Neuronal stem cell (in vitro differentiated cells): ENCODE measurements around the gene CXCL12.

Source experiments
- DNase-seq: peaks from one replicate; pipeline ENCODE4 v3.0.0-alpha.2; 2013; ENCODE audit warnings: low spot score
- H2AFZ ChIP-seq: one replicate; pipeline ENCODE4 v1.6.1; 2013; ENCODE audit warnings: mild to moderate bottlenecking, low read length, inconsistent platforms
- H2AK5ac ChIP-seq: 2 replicates; pipeline ENCODE4 v1.6.1; 2013; ENCODE audit warnings: low read depth, mild to moderate bottlenecking, inconsistent platforms, low read length, moderate library complexity, mixed read lengths
- H2BK120ac ChIP-seq: 2 replicates; pipeline ENCODE4 v1.6.1; 2013; ENCODE audit warnings: low read depth, mild to moderate bottlenecking, inconsistent platforms, low read length, moderate library complexity, mixed read lengths
- H2BK12ac ChIP-seq: one replicate; pipeline ENCODE4 v1.6.1; 2013; ENCODE audit warnings: low read length, inconsistent platforms
- H2BK15ac ChIP-seq: 2 replicates; pipeline ENCODE4 v1.6.1; 2013; ENCODE audit warnings: mild to moderate bottlenecking, low read length, inconsistent platforms, mixed read lengths
- H2BK5ac ChIP-seq: one replicate; pipeline ENCODE4 v1.6.1; 2013; ENCODE audit warnings: inconsistent platforms, mild to moderate bottlenecking, low read length, moderate library complexity
- H3K14ac ChIP-seq: one replicate; pipeline ENCODE4 v1.6.1; 2013; ENCODE audit warnings: low read length, inconsistent platforms
- H3K18ac ChIP-seq: 2 replicates; pipeline ENCODE4 v1.6.1; 2013; ENCODE audit warnings: low read length, inconsistent platforms
- H3K23ac ChIP-seq: 2 replicates; pipeline ENCODE4 v1.6.1; 2013; ENCODE audit warnings: low read depth, mild to moderate bottlenecking, mixed read lengths, low read length, inconsistent platforms; ENCODE audit not compliant: poor library complexity
- H3K27ac ChIP-seq: replicated peaks from 3 replicates; pipeline ENCODE4 v1.5.1; 2013; ENCODE audit warnings: low read length, inconsistent platforms
- H3K27me3 ChIP-seq, 3 experiments: 2 replicates each; pipeline ENCODE4 v1.6.1; 2013; ENCODE audit warnings: low read length in 3 of 3, mild to moderate bottlenecking in 2 of 3, inconsistent platforms in 1 of 3, low read depth in 1 of 3, mixed read lengths in 1 of 3, moderate library complexity in 1 of 3; ENCODE audit not compliant: control insufficient read depth in 3 of 3, insufficient read depth in 3 of 3
- H3K36me3 ChIP-seq, 2 donors: replicated peaks in 1 of 2; 2 replicates each; pipeline ENCODE4 v1.6.1; 2013; ENCODE audit warnings: low read length in 2 of 2; ENCODE audit not compliant: control insufficient read depth in 2 of 2, insufficient read depth in 2 of 2
- H3K4ac ChIP-seq: 2 replicates; pipeline ENCODE4 v1.6.1; 2013; ENCODE audit warnings: inconsistent platforms, mild to moderate bottlenecking, low read length, moderate library complexity
- H3K4me1 ChIP-seq, 2 donors: 1 replicate in 1 of 2; 2 replicates in 1 of 2; pipeline ENCODE4 v1.6.1; 2013; ENCODE audit warnings: low read length in 2 of 2, low read depth in 1 of 2; ENCODE audit not compliant: control insufficient read depth in 2 of 2, insufficient read depth in 1 of 2
- H3K4me2 ChIP-seq: one replicate; pipeline ENCODE4 v1.6.1; 2013; ENCODE audit warnings: mild to moderate bottlenecking, low read length, inconsistent platforms; ENCODE audit not compliant: insufficient read depth, poor library complexity, severe bottlenecking
- H3K4me3 ChIP-seq, 2 donors: 2 replicates each; pipeline ENCODE4 v1.5.1; 2013; ENCODE audit warnings: low read length in 2 of 2, mild to moderate bottlenecking in 2 of 2, inconsistent platforms in 1 of 2, moderate library complexity in 1 of 2
- H3K79me1 ChIP-seq: one replicate; pipeline ENCODE4 v1.6.1; 2013; ENCODE audit warnings: low read depth, mild to moderate bottlenecking, inconsistent platforms, low read length, moderate library complexity
- H3K9ac ChIP-seq: one replicate; pipeline ENCODE4 v1.6.1; 2013; ENCODE audit warnings: mild to moderate bottlenecking, low read depth, low read length, inconsistent platforms; ENCODE audit not compliant: poor library complexity
- H3K9me3 ChIP-seq, 2 donors: replicated peaks in 1 of 2; 2 replicates each; pipeline versions ENCODE3 to v1.6.1; 2013; ENCODE audit warnings: low read length in 2 of 2, mild to moderate bottlenecking in 2 of 2, inconsistent platforms in 1 of 2, low read depth in 1 of 2, mixed read lengths in 1 of 2, moderate library complexity in 1 of 2; ENCODE audit not compliant: control insufficient read depth in 2 of 2, insufficient read depth in 1 of 2
- H4K8ac ChIP-seq: one replicate; pipeline ENCODE4 v1.6.1; 2013; ENCODE audit warnings: low read depth, mild to moderate bottlenecking, inconsistent platforms, low read length, moderate library complexity
- H4K91ac ChIP-seq: one replicate; pipeline ENCODE4 v1.6.1; 2013; ENCODE audit warnings: low read length, low read depth, mild to moderate bottlenecking, inconsistent platforms; ENCODE audit not compliant: poor library complexity
- WGBS, 2 donors: extraction: QIAGEN DNeasy Blood & Tissue Kit; methylation state at CpG; one replicate each; pipeline ENCODE4 v1.1.7; 2013; ENCODE audit warnings: missing lambda C conversion rate in 2 of 2, mixed read lengths in 1 of 2; ENCODE audit not compliant: insufficient read length in 2 of 2, insufficient replicate concordance in 1 of 2; ENCODE audit errors: extremely low coverage in 2 of 2; 5-methylcytosine and 5-hydroxymethylcytosine counted together

CXCL12 gene

GRCh38 chr10:44362866-44363711 lies 21.8 kb downstream of the CXCL12 start:
- Histone ChIP-seq H3K4me2 (no peak overlapping the region), H4K8ac (no peak overlapping the region), H3K4ac (no peak overlapping the region), H3K14ac (peak overlapping the region; percentile 65), H3K36me3 (no peaks in the 10 kb centered on the region), H3K27me3 (no peaks in the 10 kb centered on the region), H3K4me1 (peaks cover 0 to 3% of the 10 kb centered on the region in 2 donors), H3K9me3 (no peaks in the 10 kb centered on the region), H3K27ac (no peak overlapping the region), H3K23ac (no peak overlapping the region), H2BK120ac (no peak overlapping the region), H2AK5ac (peak overlapping the region; percentile 81), H3K4me3 (no peak overlapping the region), H2AFZ (no peak overlapping the region), H2BK12ac (no peak overlapping the region), H3K18ac (peak overlapping the region; percentile 68), H4K91ac (no peak overlapping the region), H2BK15ac (no peak overlapping the region), H3K9ac (no peak overlapping the region), H2BK5ac (no peak overlapping the region), H3K79me1 (no peaks in the 10 kb centered on the region)
- no CpG with 5 or more reads among the region's 13 CpGs for WGBS, 2 donors
- no peak for DNase-seq

- Histone ChIP-seq H3K18ac (no peak overlapping the region), H3K9ac (no peak overlapping the region), H3K36me3 (no peaks in the 10 kb centered on the region), H3K4me2 (no peak overlapping the region), H4K91ac (no peak overlapping the region), H2BK12ac (no peak overlapping the region), H3K23ac (no peak overlapping the region), H4K8ac (no peak overlapping the region), H2BK15ac (no peak overlapping the region), H2AK5ac (no peak overlapping the region), H2AFZ (no peak overlapping the region), H3K27ac (no peak overlapping the region), H3K9me3 (no peaks in the 10 kb centered on the region), H2BK5ac (no peak overlapping the region), H3K14ac (no peak overlapping the region), H3K4ac (no peak overlapping the region), H3K4me1 (peaks cover 0 to 5% of the 10 kb centered on the region in 2 donors), H3K27me3 (no peaks in the 10 kb centered on the region), H2BK120ac (no peak overlapping the region), H3K4me3 (no peak overlapping the region), H3K79me1 (no peaks in the 10 kb centered on the region)
- no peak for DNase-seq
- WGBS, 2 donors: no CpG with 5 or more reads among the region's 1 CpG
Observed at GRCh38 chr10:44361109-44361508, 23.8 kb downstream of the CXCL12 start.

- Histone ChIP-seq H3K4me3 (no peak overlapping the region), H3K27ac (no peak overlapping the region), H4K91ac (no peak overlapping the region), H3K27me3 (no peaks in the 10 kb centered on the region), H2BK120ac (no peak overlapping the region), H3K14ac (no peak overlapping the region), H3K18ac (no peak overlapping the region), H2AK5ac (no peak overlapping the region), H3K23ac (no peak overlapping the region), H3K9me3 (no peaks in the 10 kb centered on the region), H3K4me1 (peaks cover 0 to 5% of the 10 kb centered on the region in 2 donors), H3K4me2 (no peak overlapping the region), H2BK12ac (no peak overlapping the region), H2AFZ (no peak overlapping the region), H3K79me1 (no peaks in the 10 kb centered on the region), H3K4ac (no peak overlapping the region), H2BK5ac (no peak overlapping the region), H4K8ac (no peak overlapping the region), H3K9ac (no peak overlapping the region), H2BK15ac (no peak overlapping the region), H3K36me3 (no peaks in the 10 kb centered on the region)
- no CpG with 5 or more reads among the region's 8 CpGs for WGBS, 2 donors
- no peak for DNase-seq
Observed at GRCh38 chr10:44358080-44358771, 26.7 kb downstream of the CXCL12 start.

GRCh38 chr10:44357023-44357540 lies 27.8 kb downstream of the CXCL12 start:
- Histone ChIP-seq H2BK15ac (no peak overlapping the region), H2BK120ac (no peak overlapping the region), H4K8ac (no peak overlapping the region), H3K36me3 (no peaks in the 10 kb centered on the region), H2AFZ (no peak overlapping the region), H4K91ac (no peak overlapping the region), H3K4ac (no peak overlapping the region), H3K4me3 (no peak overlapping the region), H3K9ac (no peak overlapping the region), H3K79me1 (no peaks in the 10 kb centered on the region), H3K14ac (no peak overlapping the region), H3K18ac (peak overlapping the region; percentile 35), H3K9me3 (no peaks in the 10 kb centered on the region), H3K27me3 (no peaks in the 10 kb centered on the region), H3K4me1 (peaks cover 0 to 2% of the 10 kb centered on the region in 2 donors), H3K23ac (no peak overlapping the region), H2BK12ac (no peak overlapping the region), H3K4me2 (no peak overlapping the region), H2AK5ac (peak overlapping the region; percentile 64), H3K27ac (no peak overlapping the region), H2BK5ac (no peak overlapping the region)
- no peak for DNase-seq
- WGBS, 2 donors: no CpG with 5 or more reads among the region's 10 CpGs
